GM08714 (cell line): Measurements from ENCODE around the gene ZDHHC12.

Experiments used
- H3K4me3 ChIP-seq: fragments of 200-500 bp; sonication (Bioruptor generic); 2 replicates; pipeline ENCODE4 v1.5.1; 2014; ENCODE audit warnings: mild to moderate bottlenecking, low read length, inconsistent platforms
- ZNF274 ChIP-seq: IDR thresholded peaks from 2 replicates; pipeline ENCODE4 v1.6.1; 2012; ENCODE audit warnings: mild to moderate bottlenecking, low read depth, low read length

The ZDHHC12 gene

DNA sequence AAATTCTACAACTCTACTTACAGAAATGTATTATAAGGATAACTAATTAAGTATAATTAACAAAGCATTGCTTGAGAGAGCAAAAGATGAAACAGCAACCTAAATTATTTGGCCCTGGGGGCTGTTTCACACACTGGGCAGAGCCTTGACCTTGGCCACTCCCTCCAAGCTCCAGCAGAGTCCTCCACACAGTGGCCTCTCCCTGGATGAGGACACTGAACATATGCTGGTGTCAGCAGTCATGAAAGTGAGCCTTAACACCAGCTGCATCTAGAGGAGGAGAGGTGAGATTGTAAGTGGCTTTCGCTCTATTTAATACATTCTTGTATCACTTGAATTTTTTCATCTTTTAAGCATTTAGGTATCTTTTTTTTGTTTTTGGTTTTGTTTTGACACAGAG is 23.3 kb upstream of the ZDHHC12 start:
- TF ChIP-seq ZNF274 = no peak

DNA sequence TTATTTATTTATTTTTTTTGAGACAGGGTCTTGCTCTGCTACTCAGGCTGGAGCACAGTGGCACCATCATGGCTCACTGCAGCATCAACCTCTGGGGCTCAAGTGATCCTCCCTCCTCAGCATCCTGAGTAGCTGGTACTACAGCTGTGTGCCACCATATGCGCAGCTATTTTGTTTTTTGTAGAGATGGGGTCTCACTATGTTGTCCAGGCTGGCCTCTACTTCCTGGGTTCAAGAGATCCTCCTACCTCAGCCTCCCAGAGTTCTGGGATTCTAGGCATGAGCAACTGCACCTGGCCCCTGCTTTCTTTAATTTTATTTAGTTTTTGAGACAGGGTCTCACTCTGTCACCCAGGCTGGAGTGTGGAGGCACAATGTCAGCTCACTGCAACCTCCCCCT is 19.5 kb upstream of the ZDHHC12 start:
- no peak overlapping the region for H3K4me3 ChIP-seq
- TF ChIP-seq ZNF274 = no peak

More for the DNA sequence above, 23.3 kb upstream of the ZDHHC12 start:
- no peak overlapping the region for H3K4me3 ChIP-seq

DNA sequence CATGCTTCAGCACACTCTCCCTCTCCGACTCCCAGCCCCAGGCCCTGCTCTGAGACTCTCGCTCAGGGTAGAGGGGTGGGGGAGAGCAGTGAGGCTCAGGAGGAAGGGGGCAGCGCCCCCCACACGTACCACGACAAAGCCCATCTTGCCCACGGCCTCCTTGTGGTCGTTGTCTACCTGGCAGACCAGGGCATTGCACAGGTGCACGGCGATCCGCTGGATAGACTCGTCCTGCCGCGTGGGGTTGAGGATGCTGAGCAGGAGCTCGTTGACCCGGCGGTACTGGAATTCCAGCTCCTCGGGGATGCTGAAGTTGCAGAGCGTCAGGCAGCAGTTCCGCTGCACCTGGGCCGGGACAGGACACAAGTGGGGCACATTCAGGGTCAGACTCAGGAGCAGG is 18.5 kb upstream of the ZDHHC12 start:
- no peak for TF ChIP-seq ZNF274
- no peak overlapping the region for H3K4me3 ChIP-seq

DNA sequence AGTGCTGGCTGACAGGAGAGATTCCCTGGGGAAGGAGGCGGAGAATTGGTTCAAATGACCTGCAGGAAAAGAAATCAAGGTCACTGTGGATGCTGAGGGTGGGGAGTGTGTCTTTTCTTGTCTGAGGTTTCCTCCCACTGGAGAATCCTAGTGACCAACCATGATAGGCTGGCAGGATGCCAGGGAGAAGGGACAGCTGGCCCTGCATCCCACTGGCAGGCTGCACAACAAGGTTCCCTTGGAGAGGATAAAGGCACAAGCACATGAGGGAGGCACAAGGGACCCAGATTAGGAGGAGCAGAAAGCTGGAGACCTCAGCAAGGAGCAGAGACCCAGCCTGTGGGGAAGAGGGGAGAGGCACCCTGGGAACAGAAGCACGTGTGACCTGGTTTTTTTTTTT is 11.4 kb upstream of the ZDHHC12 start:
- no peak for TF ChIP-seq ZNF274
- H3K4me3 ChIP-seq = no peak overlapping the region

DNA sequence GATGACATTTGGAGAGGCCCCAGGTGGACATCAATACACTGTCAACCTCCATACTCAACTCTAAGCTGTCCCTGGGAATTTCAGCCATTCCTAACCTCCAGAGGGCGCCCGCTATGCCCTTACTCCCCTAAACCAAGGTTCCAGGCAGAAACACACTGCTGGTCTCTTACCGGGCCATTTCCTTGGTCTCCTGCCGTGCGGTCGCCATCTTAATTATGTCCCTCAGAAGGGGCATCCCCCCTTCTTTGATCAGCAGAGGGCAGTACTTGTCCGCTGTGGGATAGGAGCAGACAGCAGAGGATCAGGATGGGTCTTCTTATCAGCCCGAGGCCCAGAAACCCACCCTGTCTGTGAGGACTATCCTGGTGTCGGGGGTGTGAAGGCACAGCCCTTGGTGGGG is 9.3 kb upstream of the ZDHHC12 start:
- no peak for TF ChIP-seq ZNF274
- no peak overlapping the region for H3K4me3 ChIP-seq

DNA sequence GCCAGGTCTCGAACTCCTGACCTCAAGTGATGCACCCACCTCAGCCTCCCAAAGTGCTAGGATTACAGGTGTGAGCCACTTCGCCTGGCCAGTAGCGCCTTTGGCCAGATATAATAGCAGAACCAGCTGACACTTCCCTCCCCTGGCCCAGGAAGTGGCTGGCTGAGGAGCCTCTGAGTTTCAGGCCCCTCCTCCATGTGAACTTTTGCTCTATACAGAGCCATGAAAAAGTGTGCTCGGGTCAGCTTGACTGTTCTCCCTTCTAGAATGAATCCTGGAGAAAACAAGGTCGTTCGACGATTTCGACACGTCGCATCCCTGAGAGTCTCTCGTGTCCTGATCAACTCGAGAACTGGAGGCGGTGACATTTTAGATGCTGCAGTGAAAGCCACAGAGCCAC is 8.6 kb upstream of the ZDHHC12 start:
- TF ChIP-seq ZNF274 = no peak
- no peak overlapping the region for H3K4me3 ChIP-seq

DNA sequence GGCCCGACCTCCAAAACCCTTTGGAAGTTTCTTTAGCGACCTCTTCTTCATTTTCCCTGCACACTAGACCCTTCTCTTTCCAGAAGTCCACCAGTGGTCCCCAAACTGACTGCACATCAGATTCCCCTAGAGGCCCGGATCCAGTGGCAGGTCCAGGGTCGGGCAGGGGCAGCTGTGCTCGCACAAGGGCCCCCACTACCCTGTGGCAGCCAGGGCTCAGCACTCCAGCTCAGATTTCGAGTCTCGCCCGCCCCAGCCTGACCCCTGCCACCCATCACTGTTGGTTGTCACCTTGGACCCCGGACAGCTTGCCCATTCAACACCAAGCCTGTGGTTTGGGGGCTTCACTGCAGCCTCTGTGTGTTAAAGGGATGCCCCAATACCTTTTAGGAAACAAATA is 7.8 kb upstream of the ZDHHC12 start:
- H3K4me3 ChIP-seq = no peak overlapping the region
- no peak for TF ChIP-seq ZNF274

DNA sequence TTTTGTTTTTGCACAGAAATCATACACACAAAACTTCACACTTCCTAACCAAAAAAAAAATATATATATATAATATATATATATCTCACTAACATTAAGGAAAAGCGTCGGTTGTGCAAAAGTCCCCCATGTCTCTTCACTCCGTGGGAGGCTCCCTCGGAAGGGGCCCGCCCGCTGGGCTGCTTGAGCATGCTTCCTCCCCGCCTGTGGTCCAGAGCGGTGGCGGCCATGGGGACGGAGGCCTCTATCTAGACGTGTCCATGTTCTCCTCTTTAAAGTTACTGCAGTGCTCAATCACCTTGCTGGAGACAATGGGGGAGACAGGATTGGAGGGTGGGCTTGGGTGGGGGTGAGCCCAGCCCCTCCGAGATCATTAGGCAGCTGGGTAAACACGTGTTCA is 7.2 kb upstream of the ZDHHC12 start:
- TF ChIP-seq ZNF274 = no peak
- no peak overlapping the region for H3K4me3 ChIP-seq

DNA sequence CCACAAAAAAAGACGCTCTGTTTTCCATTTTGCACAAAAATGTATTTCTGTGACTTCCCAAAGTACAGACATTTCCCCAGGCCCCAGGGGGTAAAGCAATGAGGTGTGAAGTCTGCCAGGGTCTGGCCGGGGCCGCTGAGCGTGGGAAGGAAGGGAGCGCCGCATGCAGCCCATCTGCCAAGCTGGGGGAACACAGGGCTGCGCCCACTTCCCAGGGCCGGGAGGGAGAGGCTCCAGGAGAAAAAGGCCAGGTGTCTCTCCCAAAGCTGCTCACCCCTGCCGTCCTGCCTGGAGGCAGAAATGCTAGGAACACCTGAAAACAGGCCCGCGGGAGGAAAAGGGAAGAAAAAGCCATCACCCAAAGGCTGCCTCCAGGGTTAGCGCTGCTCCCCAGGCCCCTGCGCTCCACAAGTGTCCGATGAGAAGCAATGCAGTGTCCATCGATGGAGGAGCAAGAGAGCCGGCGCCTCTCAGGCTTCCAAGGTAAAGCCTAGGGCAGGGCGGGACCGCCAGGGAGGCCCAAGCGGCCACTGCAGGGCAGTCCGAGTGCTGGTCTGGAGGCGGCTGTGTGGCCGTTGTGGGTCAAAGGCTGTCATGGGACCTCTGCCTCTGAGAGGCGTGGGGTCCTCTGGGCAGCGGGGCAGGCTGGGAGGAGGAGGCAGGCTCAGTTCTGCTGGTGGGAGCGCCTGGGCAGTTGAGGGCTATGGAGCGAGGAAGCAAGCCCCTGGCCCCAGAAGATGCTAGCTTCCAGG is 6.0 kb upstream of the ZDHHC12 start:
- no peak for TF ChIP-seq ZNF274
- no peak overlapping the region for H3K4me3 ChIP-seq

DNA sequence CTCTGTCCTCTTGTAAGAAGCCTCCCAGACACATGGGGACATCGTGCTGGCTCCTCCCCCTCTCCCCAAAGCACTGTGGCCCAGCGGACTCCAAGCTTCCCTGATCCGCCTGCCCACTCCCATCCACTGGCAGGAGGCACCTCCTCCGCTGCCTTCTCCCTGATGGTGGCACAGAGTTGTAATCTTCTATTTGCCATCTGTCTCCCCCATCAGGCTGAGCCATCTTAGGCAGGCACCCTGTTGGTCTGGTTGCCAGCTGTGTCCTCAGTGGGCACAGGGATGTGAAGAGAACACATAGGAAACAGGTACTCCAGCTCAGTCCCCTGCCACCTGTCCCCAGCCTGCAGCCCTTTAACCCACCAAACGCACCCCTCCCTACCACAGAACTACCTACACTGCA is 5.4 kb upstream of the ZDHHC12 start:
- H3K4me3 ChIP-seq = no peak overlapping the region
- no peak for TF ChIP-seq ZNF274

DNA sequence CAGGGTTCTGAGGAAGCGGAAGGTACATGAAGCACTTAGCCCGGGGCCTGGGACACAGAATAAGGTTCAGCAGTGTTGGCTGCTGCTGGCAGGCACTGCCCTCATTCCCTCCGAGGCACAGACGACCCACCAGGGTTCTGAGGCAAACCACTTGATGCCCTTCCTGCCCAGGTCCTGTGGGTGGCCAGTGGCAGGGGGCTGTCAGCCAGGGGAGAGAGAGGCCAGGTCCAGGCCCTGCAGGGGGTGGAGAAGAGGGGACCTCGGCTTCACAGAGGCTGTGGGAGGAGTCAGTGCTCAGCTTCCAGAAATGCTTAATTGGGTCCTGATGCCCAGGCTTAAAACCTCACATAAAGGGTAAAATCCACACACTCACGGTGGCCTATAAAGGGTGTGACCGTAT is 4.4 kb upstream of the ZDHHC12 start:
- H3K4me3 ChIP-seq = no peak overlapping the region
- TF ChIP-seq ZNF274 = no peak

DNA sequence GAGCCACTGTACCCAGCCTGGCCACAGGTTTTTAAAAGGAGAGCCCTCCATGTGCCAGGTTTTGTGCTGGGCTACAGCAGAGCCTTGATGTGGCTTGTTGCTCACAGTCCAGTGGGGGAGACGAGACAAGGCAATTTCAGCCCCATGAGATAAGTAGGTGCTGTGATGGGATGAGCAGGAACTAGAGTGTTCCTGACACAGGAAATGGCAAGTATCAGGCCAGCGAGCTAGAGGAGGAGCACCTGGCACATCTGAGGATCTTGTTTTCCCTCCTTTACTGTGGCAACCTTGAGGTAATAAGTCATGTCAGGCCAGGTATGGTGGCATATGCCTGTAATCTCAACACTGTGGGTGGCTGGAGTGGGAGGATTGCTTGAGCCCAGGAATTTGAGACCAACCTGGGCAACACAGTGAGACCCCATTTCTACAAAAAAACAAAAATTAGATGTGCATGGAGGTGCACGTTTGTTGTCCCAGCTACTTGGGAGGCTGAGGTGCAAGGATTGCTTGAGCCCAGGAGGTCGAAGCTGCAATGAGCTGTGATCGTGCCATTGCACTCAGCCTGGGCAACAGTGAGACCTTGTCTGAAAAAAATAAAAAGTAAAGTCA is 3.8 kb upstream of the ZDHHC12 start:
- TF ChIP-seq ZNF274 = no peak
- no peak overlapping the region for H3K4me3 ChIP-seq

DNA sequence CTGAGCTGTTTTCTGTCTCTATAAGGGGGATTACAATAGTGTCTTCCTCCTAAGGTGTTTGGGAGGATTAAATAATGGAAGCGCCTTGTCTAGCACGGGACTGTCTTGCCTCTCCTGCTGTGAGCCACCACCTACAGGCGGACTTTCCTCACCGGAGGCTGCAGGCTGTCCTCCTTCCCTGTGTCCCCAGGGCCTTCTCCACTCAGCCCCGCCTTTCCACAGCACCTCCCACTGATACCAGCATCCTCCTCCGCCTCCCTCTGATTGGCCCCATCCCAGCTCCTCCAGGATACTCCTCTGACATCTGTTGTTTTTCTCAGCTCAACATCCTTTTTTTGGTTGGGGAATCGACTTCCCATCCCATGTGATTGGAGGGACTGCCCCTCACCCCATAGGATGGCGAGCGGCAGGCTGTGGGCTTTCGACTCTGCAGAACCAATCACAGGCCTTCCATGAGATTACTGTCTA is 851 bp upstream of the ZDHHC12 start:
- peak overlapping the region; percentile 85 for H3K4me3 ChIP-seq
- no peak for TF ChIP-seq ZNF274

DNA sequence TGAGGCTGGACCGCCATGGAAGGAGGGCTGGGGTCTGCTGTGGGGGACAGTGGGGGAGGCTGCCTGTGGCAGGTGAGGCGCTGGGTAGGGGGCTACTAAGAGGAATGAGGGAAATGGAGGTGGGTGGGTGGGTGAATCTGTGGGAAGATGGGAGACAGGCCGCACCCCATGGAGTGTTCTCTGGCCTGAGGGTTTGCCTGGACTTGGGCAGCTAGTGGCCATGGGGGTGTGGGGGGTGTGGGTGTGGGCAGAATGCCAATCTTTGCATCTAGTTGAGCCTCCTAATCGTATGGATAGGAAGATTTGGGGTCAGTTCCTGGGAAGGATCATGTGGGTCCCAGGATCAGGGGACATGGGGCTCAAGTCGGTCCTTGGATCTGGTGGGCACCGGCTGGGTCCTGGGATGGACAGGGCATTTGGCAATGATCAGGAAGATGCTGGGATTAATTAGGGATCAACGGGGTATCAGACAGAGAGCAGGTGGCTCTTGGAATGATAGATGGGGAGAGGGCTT is 518 bp downstream of the ZDHHC12 start:
- H3K4me3 ChIP-seq = peak overlapping the region; percentile 84
- TF ChIP-seq ZNF274 = no peak
